GM19372 (cell line): ENCODE data around the gene DDX24.

Experiments
- ATAC-seq: cut with Tn5 transposase; IDR thresholded peaks from one replicate; pipeline ENCODE4 v1.9.1; 2021; ENCODE audit warnings: mild to moderate bottlenecking, low read depth, moderate library complexity; ENCODE audit not compliant: unreplicated experiment

The DDX24 gene, protein sequence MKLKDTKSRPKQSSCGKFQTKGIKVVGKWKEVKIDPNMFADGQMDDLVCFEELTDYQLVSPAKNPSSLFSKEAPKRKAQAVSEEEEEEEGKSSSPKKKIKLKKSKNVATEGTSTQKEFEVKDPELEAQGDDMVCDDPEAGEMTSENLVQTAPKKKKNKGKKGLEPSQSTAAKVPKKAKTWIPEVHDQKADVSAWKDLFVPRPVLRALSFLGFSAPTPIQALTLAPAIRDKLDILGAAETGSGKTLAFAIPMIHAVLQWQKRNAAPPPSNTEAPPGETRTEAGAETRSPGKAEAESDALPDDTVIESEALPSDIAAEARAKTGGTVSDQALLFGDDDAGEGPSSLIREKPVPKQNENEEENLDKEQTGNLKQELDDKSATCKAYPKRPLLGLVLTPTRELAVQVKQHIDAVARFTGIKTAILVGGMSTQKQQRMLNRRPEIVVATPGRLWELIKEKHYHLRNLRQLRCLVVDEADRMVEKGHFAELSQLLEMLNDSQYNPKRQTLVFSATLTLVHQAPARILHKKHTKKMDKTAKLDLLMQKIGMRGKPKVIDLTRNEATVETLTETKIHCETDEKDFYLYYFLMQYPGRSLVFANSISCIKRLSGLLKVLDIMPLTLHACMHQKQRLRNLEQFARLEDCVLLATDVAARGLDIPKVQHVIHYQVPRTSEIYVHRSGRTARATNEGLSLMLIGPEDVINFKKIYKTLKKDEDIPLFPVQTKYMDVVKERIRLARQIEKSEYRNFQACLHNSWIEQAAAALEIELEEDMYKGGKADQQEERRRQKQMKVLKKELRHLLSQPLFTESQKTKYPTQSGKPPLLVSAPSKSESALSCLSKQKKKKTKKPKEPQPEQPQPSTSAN

DNA sequence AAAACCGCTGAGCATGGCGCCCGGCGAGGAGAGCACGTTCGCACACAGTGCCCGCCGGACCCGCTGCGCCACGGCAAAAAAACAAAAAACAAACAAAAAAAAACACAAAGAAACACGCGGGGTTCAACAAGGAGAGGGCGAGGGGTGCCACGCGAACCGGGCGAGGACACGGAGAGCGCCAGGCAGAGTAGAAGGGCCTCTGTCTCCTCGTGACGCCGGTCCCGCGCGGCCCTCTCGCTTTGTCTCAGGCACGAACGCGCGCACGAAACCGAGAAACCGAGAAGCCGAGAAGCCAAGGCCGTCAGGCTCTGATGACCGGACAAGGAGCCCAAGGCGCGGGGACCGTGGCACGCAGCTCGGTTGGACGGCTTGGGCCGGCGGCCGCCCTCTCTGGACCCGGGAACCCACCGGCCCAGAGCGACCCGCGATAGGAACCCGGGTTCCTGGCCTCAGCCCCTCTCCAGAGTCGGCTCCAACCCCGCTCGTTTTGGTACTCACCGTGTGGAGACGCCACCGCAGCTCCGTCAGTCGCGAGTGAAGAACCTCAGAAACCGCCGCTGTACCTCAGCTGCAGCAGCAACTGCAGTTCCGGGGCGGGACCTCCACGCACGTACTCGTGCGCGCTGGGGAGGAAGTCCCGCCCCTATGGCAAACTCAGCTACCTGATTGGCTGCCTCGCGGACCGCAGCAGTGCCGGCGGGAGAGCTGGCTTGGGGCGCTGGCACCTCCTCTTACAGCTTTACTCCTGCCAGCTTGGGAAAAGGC, at the start of gene DDX24, which contains the start of gene IFI27L1:
Gene DDX24, minus strand, starts transcription at position 582 of the 765 bp plus-strand sequence. CDS start 1,460 bp downstream, outside the sequence.
Gene IFI27L1, plus strand, starts transcription at position 690 of the 765 bp plus-strand sequence. CDS start 15,628 bp downstream, outside the sequence.
- peak; percentile 98 for ATAC-seq

DNA sequence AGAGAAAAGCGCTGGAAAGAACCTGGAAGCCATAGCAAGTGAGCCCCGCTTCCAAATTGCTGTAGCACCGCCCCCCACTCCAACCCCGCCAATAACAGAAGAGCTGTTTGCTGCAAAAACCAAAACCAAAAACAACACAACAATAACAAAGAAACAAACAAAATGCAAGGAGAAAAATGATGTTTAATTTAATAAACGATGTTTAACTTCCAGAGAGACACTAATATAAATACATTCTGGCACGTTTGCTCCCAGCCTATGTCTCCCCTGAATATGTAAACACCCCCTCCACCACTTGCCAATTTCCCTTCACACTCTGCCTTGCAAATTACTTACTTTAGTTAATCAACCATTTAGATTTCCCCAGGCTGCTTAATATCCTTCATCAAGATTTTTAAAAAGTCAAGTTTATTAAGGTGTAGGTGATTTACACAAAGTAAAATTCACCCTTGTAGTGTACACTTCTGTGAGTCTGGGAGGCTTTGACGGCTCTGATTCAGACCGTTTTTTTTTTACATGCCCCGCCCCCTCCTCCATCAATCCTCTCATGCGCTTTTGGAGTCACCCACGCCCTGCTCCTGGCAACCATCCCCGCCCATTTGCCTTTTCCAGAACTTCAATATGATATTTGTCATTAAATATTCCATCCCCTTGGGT, 48.9 kb upstream of the DDX24 start:
- no peak for ATAC-seq

DNA sequence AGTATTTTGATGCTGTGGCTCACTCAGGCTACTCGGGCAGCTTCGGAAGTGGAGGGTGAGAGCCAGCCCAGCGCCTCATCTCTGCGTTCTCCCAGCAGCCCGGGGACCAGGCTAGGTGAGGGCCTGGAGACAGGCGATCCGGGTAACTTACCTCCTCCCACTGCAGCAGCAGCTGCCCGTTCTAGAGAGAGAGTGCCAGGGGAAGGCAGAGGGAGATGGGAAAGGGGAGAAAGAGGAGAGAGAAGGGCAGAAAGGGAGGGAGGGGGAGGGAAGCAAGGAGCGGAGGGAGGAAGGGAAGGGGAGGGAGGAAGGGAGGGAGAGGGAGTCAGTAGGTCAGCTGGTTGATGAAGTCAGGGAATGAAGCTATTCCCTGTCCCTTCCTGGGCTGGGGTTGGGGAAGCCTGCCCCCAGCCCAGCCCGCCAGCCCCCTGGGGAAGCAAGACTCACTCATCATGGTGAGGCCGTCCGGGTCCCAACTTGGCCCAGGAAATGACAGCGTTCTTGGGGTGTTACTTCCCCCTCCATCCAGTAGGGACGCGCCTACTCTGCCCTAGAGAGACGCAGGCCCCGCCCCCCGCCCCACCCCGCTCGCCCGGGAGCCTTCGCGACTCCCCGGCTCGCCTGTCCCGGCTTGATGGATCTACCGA, 48.2 kb upstream of the DDX24 start, which contains the start of gene IFI27L2:
Gene IFI27L2, minus strand, starts transcription at position 494 of the 647 bp plus-strand sequence. Its CDS starts 40 bp downstream, at position 454.
- ATAC-seq: peak; percentile 90

DNA sequence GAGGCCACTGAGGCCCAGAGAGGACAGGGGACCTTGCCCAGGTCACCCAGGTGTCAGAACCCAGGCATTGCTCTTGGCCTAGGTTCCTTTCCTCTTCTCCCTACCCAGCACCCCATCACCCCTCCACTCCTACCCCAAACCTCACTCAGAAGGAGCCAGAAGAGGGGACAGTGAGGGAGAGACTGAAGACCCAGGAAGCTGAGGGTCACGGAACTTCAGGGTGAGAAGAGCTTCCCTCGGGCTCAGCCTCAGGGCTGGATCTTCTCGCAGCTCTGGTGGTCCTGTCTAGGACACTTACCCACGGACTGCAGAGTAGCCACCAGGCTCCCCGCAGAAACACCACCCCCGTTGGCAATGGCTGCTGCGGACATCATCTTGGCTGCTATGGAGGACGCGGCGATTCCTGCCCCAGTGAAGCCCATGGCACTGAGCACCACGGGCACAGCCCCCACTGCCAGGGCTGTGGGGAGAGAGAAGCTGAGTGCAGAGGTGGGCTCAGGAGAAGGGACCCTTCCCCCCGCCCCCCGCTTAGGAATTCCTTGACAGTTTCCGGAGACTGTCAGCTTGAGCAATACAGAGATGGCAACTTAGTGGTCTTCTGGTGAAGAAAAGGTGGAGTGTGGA, 47.3 kb upstream of the DDX24 start:
- ATAC-seq: no peak

DNA sequence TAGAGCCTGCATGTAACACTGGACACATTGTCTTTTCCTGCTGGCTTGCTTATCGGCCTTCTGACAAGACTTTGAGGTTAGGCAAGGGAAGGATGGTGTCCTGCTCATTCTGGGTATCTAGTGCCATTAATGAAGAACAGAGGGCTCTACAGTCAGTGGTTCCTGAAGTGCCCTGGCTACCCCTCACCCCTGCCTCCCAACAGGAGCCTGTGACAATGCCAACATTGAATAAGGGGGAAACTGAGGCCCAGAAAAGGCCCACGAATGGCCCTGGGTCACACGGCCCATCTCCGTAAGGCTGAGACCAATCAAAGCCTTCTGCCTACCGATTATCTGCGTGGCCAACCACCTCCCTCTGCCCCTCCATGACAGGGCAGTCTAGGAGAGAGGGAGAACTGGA, 46.3 kb upstream of the DDX24 start:
- no peak for ATAC-seq

DNA sequence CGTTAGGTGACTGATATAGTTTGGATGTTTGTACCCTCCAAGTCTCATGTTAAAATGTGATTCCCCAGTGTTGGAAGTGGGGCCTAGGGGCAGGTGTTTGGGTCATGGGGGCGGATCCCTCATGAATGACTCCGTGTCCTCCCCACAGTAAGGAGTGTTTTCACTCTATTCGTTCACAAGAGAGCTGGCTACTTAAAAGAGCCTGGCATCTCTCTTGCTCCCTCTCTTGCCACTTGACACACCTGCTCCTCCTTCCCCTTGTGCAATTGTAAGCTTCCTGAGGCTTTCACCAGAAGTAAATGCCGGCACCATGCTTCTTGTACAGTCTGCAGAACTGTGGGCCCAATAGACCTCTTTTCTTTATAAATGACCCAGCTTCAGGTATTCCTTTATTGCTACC, 45.8 kb upstream of the DDX24 start:
- no peak for ATAC-seq

DNA sequence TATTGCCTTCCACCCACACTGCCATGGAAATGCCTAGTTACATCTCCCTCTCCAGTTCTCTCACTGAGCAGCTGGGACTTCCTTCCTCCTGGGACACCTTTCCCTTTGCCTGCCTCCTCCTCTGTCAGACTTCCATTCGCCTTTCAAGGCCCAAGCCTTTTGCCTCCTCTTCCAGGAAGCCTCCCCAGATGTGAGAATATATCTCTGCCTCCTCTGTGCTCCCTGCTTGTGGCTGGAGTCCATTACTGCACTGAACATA, 45.3 kb upstream of the DDX24 start:
- no peak for ATAC-seq

DNA sequence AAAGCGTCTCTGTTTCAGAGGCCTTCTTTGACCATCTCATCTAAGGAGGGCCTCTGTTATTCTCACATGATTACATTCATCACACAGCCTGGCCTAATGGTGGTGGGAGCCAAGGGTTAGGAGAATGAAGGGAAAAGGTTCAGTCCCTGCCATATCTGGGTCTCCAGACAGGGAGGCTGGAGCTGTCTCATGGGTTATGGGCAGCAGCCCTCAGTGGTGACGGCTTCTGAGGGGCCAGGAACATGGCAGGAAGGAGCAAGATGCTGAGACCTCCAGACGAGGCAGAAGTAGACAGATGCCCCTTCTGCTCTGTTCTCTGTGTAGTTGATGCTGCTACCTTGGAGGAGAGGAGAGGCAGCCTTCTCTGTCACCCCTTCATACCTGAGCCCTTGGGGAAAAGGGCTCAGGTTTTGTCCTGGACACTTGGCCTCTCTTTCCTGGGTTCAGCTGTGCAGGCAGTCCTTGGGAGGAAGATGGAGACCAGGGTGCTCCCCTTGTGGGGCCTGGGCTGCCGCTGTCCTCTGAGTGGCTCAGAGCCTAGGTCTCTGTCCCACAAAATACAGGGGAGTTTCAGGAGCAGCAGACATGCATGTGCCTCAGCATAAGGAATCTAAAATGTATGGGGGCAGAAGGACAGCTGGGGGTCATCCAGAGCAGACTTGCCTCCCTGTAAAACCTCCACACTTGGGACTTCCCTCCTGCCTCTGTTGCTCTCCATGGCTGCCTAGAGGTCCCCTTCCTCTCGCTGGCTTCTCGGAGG, 44.8 kb upstream of the DDX24 start:
- ATAC-seq: no peak

DNA sequence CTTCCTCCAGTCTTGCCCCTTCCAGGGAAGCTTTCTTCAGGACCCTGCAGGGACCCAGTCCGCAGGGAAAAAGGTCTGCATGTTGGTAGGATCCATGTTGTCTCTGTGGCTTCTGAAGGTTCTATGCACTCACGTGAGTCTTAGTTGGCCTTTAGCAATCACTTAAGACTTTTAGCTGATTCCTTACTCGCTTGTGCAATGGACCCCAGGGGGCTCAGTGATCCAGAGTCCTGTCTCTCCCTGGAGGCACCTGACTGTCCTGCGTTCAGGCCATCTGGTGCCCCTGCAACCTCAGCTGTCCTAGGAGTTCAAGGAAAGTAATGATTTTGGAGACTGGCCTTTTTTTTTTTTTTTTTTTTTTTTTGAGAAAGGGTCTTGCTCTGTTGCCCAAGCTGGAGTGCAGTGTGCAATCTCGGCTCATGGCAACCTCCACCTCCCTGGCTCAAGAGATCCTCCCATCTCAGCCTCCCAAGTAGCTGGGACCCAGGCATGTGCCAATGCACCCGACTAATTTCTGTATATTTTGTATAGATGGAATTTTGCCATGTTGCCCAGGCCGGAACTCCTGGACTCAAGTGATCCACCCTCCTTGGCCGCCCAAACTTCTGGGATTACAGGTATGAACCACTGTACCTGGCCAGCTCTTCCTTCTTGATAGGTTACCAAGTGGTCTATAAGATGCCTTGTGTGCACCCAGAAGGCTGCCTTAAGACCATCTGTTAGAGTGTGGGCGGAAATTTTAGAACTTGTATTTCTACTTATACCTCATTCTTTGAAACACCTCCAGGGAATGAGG, 43.8 kb upstream of the DDX24 start:
- no peak for ATAC-seq

DNA sequence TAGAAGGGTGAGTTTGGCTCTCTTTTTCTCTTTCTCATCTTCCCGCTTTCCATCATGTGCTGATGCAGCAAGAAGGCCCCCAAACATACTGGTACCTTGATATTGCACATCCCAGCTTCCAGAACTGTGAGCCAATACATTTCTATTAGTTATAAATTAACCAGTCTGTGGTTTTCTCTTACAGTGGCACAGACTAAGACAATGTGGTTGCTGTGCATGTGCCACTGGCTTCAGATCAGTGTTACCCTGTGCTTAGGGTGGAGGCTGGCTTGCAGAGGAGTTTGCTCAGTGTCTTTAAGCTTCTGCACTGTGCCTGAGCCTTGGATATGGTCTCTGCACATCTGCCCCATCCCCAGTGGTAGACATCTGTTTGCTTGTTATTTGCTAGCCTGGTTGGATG, 42.9 kb upstream of the DDX24 start:
- no peak for ATAC-seq

DNA sequence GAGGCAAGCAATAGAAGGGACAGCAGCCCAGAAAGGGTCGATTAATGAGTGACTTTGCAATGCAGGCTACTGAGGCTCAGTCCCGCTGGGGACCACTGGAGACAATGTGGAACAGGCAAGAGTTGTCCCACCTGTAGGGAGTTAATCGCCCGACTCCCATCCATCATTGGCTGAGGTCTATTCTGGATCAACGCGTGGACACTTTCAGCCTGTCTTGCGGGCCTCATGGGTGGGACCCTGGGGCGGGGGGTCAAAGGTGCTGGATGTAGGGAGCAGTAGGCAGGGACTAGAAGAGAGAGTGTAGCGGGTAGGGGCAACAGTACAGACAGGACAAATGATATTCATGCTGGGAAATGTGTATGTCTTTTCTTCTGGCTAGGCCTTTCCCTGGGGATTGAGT, 42.3 kb upstream of the DDX24 start:
- no peak for ATAC-seq

DNA sequence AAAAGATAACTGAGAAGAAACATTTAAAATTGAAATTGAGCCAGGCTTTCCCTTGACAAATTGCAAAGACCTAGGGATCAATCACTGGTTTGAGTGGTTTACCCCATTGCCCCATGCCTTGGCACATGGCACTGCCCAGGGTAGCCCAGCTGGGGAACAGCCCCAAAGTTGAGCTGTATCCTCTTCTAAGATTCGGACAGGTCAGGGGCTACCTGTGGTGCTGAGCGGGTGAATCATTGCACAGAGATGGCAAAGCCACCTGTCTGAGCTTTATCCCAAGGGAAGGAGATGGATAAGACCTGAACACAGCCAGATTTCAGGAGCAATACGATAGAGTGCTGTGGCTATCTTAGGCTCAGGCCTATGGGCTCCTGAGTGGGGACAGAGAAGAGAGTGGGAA, 41.4 kb upstream of the DDX24 start:
- no peak for ATAC-seq

DNA sequence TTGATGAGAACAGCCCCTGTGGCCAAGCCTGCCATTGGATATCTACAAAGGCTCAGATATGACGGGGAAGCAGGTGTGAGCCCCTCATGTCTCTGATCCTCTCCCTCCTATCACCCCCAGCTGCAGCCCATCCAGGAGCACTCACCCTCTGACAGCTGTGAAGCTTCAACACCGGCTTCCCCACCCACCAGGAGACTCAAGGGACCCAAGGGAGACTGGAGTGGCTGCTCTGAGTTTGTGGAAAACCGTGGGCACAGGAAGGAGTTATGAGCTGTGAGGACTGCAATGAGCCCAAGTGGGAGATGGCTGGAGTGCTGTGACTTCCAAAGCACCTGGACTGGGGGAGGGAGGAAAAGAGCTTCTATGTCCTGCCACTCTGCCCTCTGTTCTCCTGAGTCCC, 40.5 kb upstream of the DDX24 start:
- ATAC-seq: no peak

DNA sequence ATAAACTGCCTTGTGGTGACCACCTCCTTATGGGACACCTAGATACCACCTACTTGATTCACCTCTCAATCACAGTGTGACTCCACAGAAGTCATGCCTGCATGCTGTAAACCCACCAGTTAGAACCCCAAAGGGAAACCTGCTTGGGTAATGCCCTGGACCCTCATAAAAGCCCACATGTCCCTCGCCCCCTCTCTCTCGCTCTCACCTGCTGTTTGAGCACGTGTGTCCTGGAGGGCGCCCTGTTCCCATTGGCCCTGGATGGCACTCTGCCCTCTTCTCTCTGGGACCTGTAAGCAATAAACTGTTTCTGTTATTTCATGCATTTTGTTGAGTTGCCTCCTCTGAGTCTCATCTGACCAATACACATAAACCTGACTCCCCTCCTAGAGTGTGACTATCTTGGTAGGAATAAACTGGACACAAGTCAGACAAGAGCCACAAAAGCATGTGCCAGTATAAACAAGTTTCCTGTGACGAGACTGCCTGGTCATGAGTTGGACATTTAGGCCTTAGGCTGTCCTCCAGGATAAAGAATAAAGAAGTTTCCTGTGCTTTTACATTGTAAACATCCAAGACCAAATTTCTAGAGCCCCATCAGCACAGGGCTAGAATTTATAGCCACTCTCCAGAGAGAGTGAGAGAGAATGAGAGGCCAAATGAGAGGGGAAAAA, 39.8 kb upstream of the DDX24 start:
- no peak for ATAC-seq

DNA sequence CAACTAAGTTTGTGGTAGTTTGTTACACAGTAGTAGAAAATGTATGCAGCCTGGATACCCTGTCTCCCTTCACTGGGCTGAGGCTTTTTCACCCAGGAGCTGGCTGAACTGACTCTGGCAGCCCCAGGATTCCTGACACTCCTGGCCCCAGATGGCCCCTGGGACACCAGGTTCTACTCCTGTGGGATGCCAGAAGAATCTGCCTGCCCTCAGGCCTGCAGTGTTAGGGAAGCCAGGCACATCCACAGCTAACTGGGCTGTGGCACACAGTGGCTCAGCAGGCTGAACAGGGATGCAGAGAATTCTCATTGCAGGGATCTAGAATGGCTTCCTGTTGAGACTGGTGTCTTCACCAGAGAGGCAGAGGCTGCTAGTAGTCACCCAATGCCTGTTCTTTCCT, 38.1 kb upstream of the DDX24 start:
- no peak for ATAC-seq

DNA sequence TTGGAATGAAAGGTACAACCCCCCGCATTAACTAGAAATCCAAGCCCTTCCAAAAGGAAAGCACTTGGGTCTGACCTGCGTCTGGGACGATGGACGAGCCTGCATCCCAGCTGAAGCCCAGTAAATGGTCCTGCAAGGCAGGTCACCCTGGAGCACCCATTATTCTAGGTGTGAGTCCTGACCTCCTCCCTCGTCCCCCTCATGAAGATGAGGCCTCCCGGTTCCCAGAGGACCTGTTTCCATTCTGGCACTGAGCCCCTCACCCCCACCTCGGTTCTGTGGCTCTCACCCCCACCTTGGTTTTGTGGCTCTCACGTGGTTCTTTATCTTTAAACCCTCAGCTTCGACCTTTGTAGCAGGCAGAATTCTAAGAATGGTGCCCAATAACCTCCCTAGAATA, 36.9 kb upstream of the DDX24 start:
- ATAC-seq: no peak

DNA sequence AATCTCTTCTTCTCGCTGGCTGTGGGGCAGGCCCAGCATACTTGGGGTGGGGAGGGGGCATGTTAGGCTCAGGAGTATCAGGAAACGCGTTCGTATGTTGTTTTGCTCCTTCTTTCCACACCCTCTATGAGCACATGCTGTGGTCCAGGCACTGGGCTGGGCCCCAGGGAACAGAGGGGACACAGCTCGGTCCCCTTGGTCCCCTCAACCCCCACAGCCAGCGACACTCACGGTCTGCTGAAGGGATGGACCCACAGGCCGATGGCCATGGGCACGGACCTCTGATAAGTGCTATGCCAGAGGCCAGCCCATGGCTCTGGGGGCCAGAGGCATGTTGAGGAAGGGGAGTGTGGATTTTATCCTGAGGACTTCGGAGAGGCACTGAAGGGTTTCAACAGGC, 35.7 kb upstream of the DDX24 start:
- no peak for ATAC-seq
